DMS153 treated with DMSO at 0.1 percent for 48 hours (cell line): ENCODE data around the gene IFI27L1.

Experiments
- DNase-seq: peaks from one replicate; lab custom pipeline; 2025; ENCODE audit not compliant: unreplicated experiment; lab: John Stamatoyannopoulos, UW

IFI27L1 gene

GRCh38 chr14:94113490-94113889 lies 32.4 kb downstream of the IFI27L1 start:
- DNase-seq: peak; percentile 1

GRCh38 chr14:94113908-94114588 lies 32.9 kb downstream of the IFI27L1 start:
- no peak for DNase-seq

- DNase-seq: no peak
These were observed 33.5 kb downstream of the IFI27L1 start for GRCh38 chr14:94114589-94115057.

- peak; percentile 10 for DNase-seq
These were observed 34.0 kb downstream of the IFI27L1 start for GRCh38 chr14:94115058-94115591.

- DNase-seq: no peak
These were observed 34.5 kb downstream of the IFI27L1 start for GRCh38 chr14:94115631-94116030.

- DNase-seq: no peak
These were observed 35.6 kb downstream of the IFI27L1 start for GRCh38 chr14:94116701-94117100.

- DNase-seq: no peak
These were observed 36.7 kb downstream of the IFI27L1 start for GRCh38 chr14:94117856-94118255.

GRCh38 chr14:94119071-94119470 lies 38.0 kb downstream of the IFI27L1 start:
- DNase-seq: no peak

- DNase-seq: no peak
These were observed 39.7 kb downstream of the IFI27L1 start for GRCh38 chr14:94120667-94121340.

GRCh38 chr14:94121485-94121884 lies 40.4 kb downstream of the IFI27L1 start:
- no peak for DNase-seq

- no peak for DNase-seq
These were observed 41.3 kb downstream of the IFI27L1 start for GRCh38 chr14:94122438-94122837.

- DNase-seq: no peak
These were observed 42.2 kb downstream of the IFI27L1 start for GRCh38 chr14:94123296-94123695.

GRCh38 chr14:94123868-94124267 lies 42.8 kb downstream of the IFI27L1 start:
- no peak for DNase-seq

- no peak for DNase-seq
These were observed 43.7 kb downstream of the IFI27L1 start for GRCh38 chr14:94124582-94125377.

GRCh38 chr14:94125659-94126418 lies 44.7 kb downstream of the IFI27L1 start:
- no peak for DNase-seq

- no peak for DNase-seq
These were observed 45.2 kb downstream of the IFI27L1 start for GRCh38 chr14:94126419-94126677.

- no peak for DNase-seq
These were observed 45.7 kb downstream of the IFI27L1 start for GRCh38 chr14:94126800-94127199.

GRCh38 chr14:94127330-94127729 lies 46.2 kb downstream of the IFI27L1 start:
- DNase-seq: no peak

- DNase-seq: no peak
These were observed 47.2 kb downstream of the IFI27L1 start for GRCh38 chr14:94128216-94128839.

GRCh38 chr14:94129111-94129757 lies 48.1 kb downstream of the IFI27L1 start, which contains the start of gene IFI27L2:
IFI27L2 (minus strand) TSS chr14:94129604; CDS start chr14:94129564, 40 bp downstream.
- DNase-seq: peak; percentile 64
